Activated T-helper 2 cell treated with anti-CD3 and anti-CD28 coated beads, Interferon-gamma antibody, Interleukin-2, Interleukin-4, amounts not matched to agents 10 μg/mL and 5 μg/mL and 100 μg/mL, durations not matched to agents 14 hours and 24 hours and 36 hours (primary cell): ENCODE measurements around the gene IGF1R. TPM values are rescaled to one million over a fixed set of nuclear protein-coding genes. Genes with fewer than 3 reads are reported as not detected.
A peak's percentile ranks its signal among the peaks of the same experiment; 100 is the strongest.

ENCODE experiments used
- DNase-seq: peaks from one replicate; pipeline ENCODE4 v3.0.0; 2021; ENCODE audit warnings: low spot score
- H3K27ac Mint-ChIP-seq: one replicate; pipeline ENCODE4 v1.8.0; 2021; ENCODE audit warnings: mixed read lengths
- H3K27me3 Mint-ChIP-seq: one replicate; pipeline ENCODE4 v1.8.0; 2021; ENCODE audit warnings: low read depth, mixed read lengths
- H3K36me3 Mint-ChIP-seq: one replicate; pipeline ENCODE4 v1.8.0; 2021; ENCODE audit warnings: low read depth, mixed read lengths
- H3K4me1 Mint-ChIP-seq: one replicate; pipeline ENCODE4 v1.8.0; 2021; ENCODE audit warnings: low read depth, mixed read lengths
- H3K4me3 Mint-ChIP-seq: one replicate; pipeline ENCODE4 v1.8.0; 2021; ENCODE audit warnings: low read depth, mild to moderate bottlenecking, moderate library complexity, mixed read lengths
- H3K9me3 Mint-ChIP-seq: one replicate; pipeline ENCODE4 v1.8.0; 2021; ENCODE audit warnings: mixed read lengths
- intact Hi-C: fragments of 100-400 bp; cut with micrococcal nuclease; formaldehyde crosslinking; loops from one replicate; pipeline ENCODE4 v1.15.1; 2023
- total RNA-seq: library from RNA; stranded (reverse); gene quantifications from 2 replicates; pipeline ENCODE4 v1.2.3, GENCODE V29; 2022

The IGF1R gene
- total RNA-seq, 1 donor from 2014 or later: 31.1 TPM

GRCh38 chr15:98668566-98669308 lies 20.4 kb downstream of the IGF1R start:
- H3K36me3 Mint-ChIP-seq: no peaks in the 10 kb centered on the region
- H3K4me1 Mint-ChIP-seq: peaks cover 54% of the 10 kb centered on the region
- no peaks in the 10 kb centered on the region for H3K9me3 Mint-ChIP-seq
- peak overlapping the region; percentile 18 for H3K4me3 Mint-ChIP-seq
- intact Hi-C loops: loop anchor here (2.0 to 5.0 kb wide), 3 partner anchors 18 to 109 kb away; no protein-coding TSS in a partner anchor
- H3K27me3 Mint-ChIP-seq: no peaks in the 10 kb centered on the region
- peak; percentile 43 for DNase-seq
- H3K27ac Mint-ChIP-seq: peak overlapping the region; percentile 19

GRCh38 chr15:98669638-98670037 lies 21.3 kb downstream of the IGF1R start:
- intact Hi-C loops: loop anchor here (2.0 to 5.0 kb wide), 3 partner anchors 19 to 108 kb away; no protein-coding TSS in a partner anchor
- Mint-ChIP-seq H3K36me3 (no peaks in the 10 kb centered on the region), H3K27ac (no peak overlapping the region), H3K4me1 (peaks cover 57% of the 10 kb centered on the region), H3K27me3 (no peaks in the 10 kb centered on the region), H3K4me3 (no peak overlapping the region), H3K9me3 (no peaks in the 10 kb centered on the region)
- no peak for DNase-seq

- intact Hi-C loops: no loop called here
- no peaks in the 10 kb centered on the region for H3K27me3 Mint-ChIP-seq
- no peak overlapping the region for H3K4me3 Mint-ChIP-seq
Observed at GRCh38 chr15:98671060-98672008, 23.0 kb downstream of the IGF1R start.

GRCh38 chr15:98673133-98673532 lies 24.8 kb downstream of the IGF1R start:
- H3K36me3 Mint-ChIP-seq: no peaks in the 10 kb centered on the region
- intact Hi-C loops: no loop called here
- peaks cover 42% of the 10 kb centered on the region for H3K4me1 Mint-ChIP-seq
- DNase-seq: no peak
- H3K27ac Mint-ChIP-seq: no peak overlapping the region
- no peaks in the 10 kb centered on the region for H3K9me3 Mint-ChIP-seq
- no peak overlapping the region for H3K4me3 Mint-ChIP-seq
- no peaks in the 10 kb centered on the region for H3K27me3 Mint-ChIP-seq

More at GRCh38 chr15:98671060-98672008, 23.0 kb downstream of the IGF1R start:
- DNase-seq: no peak
- H3K9me3 Mint-ChIP-seq: no peaks in the 10 kb centered on the region
- no peaks in the 10 kb centered on the region for H3K36me3 Mint-ChIP-seq
- peaks cover 56% of the 10 kb centered on the region for H3K4me1 Mint-ChIP-seq
- no peak overlapping the region for H3K27ac Mint-ChIP-seq

- Mint-ChIP-seq H3K4me3 (no peak overlapping the region), H3K4me1 (peaks cover 30% of the 10 kb centered on the region), H3K27me3 (no peaks in the 10 kb centered on the region), H3K27ac (no peak overlapping the region), H3K9me3 (no peaks in the 10 kb centered on the region), H3K36me3 (no peaks in the 10 kb centered on the region)
- intact Hi-C loops: no loop called here
- DNase-seq: no peak
Observed at GRCh38 chr15:98674336-98674735, 26.0 kb downstream of the IGF1R start.

- Mint-ChIP-seq H3K27me3 (no peaks in the 10 kb centered on the region), H3K27ac (no peak overlapping the region), H3K4me3 (no peak overlapping the region), H3K36me3 (no peaks in the 10 kb centered on the region), H3K4me1 (peaks cover 11% of the 10 kb centered on the region), H3K9me3 (no peaks in the 10 kb centered on the region)
- intact Hi-C loops: no loop called here
- DNase-seq: no peak
Observed at GRCh38 chr15:98676586-98677270, 28.4 kb downstream of the IGF1R start.

- DNase-seq: no peak
- peaks cover 15% of the 10 kb centered on the region for H3K4me1 Mint-ChIP-seq
- no peak overlapping the region for H3K4me3 Mint-ChIP-seq
Observed at GRCh38 chr15:98677345-98678059, 29.2 kb downstream of the IGF1R start.

GRCh38 chr15:98678484-98678883 lies 30.1 kb downstream of the IGF1R start:
- H3K4me1 Mint-ChIP-seq: peaks cover 17% of the 10 kb centered on the region
- no peak overlapping the region for H3K27ac Mint-ChIP-seq
- no peak overlapping the region for H3K4me3 Mint-ChIP-seq
- intact Hi-C loops: no loop called here
- H3K9me3 Mint-ChIP-seq: no peaks in the 10 kb centered on the region
- no peak for DNase-seq
- H3K36me3 Mint-ChIP-seq: no peaks in the 10 kb centered on the region
- H3K27me3 Mint-ChIP-seq: no peaks in the 10 kb centered on the region

More at GRCh38 chr15:98677345-98678059, 29.2 kb downstream of the IGF1R start:
- intact Hi-C loops: no loop called here
- no peak overlapping the region for H3K27ac Mint-ChIP-seq
- no peaks in the 10 kb centered on the region for H3K36me3 Mint-ChIP-seq
- no peaks in the 10 kb centered on the region for H3K27me3 Mint-ChIP-seq
- H3K9me3 Mint-ChIP-seq: no peaks in the 10 kb centered on the region

GRCh38 chr15:98681061-98681460 lies 32.7 kb downstream of the IGF1R start:
- Mint-ChIP-seq H3K9me3 (no peaks in the 10 kb centered on the region), H3K4me1 (peaks cover 22% of the 10 kb centered on the region), H3K27ac (no peak overlapping the region), H3K4me3 (no peak overlapping the region), H3K27me3 (no peaks in the 10 kb centered on the region), H3K36me3 (no peaks in the 10 kb centered on the region)
- intact Hi-C loops: no loop called here
- no peak for DNase-seq

- no peaks in the 10 kb centered on the region for H3K27me3 Mint-ChIP-seq
- intact Hi-C loops: no loop called here
- no peaks in the 10 kb centered on the region for H3K9me3 Mint-ChIP-seq
- H3K4me3 Mint-ChIP-seq: no peak overlapping the region
- no peak overlapping the region for H3K27ac Mint-ChIP-seq
- H3K4me1 Mint-ChIP-seq: peaks cover 34% of the 10 kb centered on the region
- no peak for DNase-seq
- H3K36me3 Mint-ChIP-seq: no peaks in the 10 kb centered on the region
Observed at GRCh38 chr15:98682992-98683701, 34.8 kb downstream of the IGF1R start.

- intact Hi-C loops: no loop called here
- Mint-ChIP-seq H3K4me3 (no peak overlapping the region), H3K27me3 (no peaks in the 10 kb centered on the region), H3K36me3 (no peaks in the 10 kb centered on the region), H3K9me3 (no peaks in the 10 kb centered on the region), H3K4me1 (peaks cover 36% of the 10 kb centered on the region), H3K27ac (no peak overlapping the region)
- DNase-seq: no peak
Observed at GRCh38 chr15:98683831-98684230, 35.5 kb downstream of the IGF1R start.
